HAP-1 (cell line): Measurements from ENCODE around the gene ZFYVE19.

ENCODE experiments used
- DNase-seq, 2 experiments: peaks; one replicate each; pipeline ENCODE4 v3.0.0-alpha.2; 2016 to 2020; ENCODE audit warnings: low spot score in 2 of 2
- H3K27me3 ChIP-seq: fragments of 250-450 bp; sonication (Bioruptor Pico); 2 replicates; pipeline ENCODE4 v1.5.1; 2020; ENCODE audit warnings: low read depth, mild to moderate bottlenecking, moderate library complexity
- H3K36me3 ChIP-seq: fragments of 250-450 bp; sonication (Bioruptor Pico); replicated peaks from 2 replicates; pipeline ENCODE4 v1.5.1; 2020; ENCODE audit warnings: mild to moderate bottlenecking
- H3K4me1 ChIP-seq: fragments of 250-450 bp; sonication (Bioruptor Pico); 2 replicates; pipeline ENCODE4 v1.5.1; 2020; ENCODE audit warnings: mild to moderate bottlenecking
- H3K4me3 ChIP-seq: fragments of 250-450 bp; sonication (Bioruptor Pico); 2 replicates; pipeline ENCODE4 v1.5.1; 2020; ENCODE audit warnings: mild to moderate bottlenecking, moderate library complexity
- H3K9me3 ChIP-seq: fragments of 250-450 bp; sonication (Bioruptor Pico); 2 replicates; pipeline ENCODE4 v1.5.1; 2020; ENCODE audit warnings: mild to moderate bottlenecking, moderate library complexity
- in situ Hi-C: fragments of 300-500 bp; cut with MboI; formaldehyde crosslinking; loops from 3 replicates; pipeline ENCODE4 v1.14.3; 2020; ENCODE audit warnings: low sequenced_read_pairs, inconsistent platforms, mixed read lengths

ZFYVE19 gene

GRCh38 chr15:40787991-40788390 is 18.9 kb upstream of the ZFYVE19 start:
- H3K4me1 ChIP-seq, result no peaks in the 10 kb centered on the region
- peaks cover 4% of the 10 kb centered on the region; the same call in 1 of the 2 replicates for H3K36me3 ChIP-seq
- no peaks in the 10 kb centered on the region for H3K27me3 ChIP-seq
- H3K4me3 ChIP-seq, result no peak overlapping the region
- no peak for DNase-seq
- H3K9me3 ChIP-seq, result no peaks in the 10 kb centered on the region
- in situ Hi-C loops, result no loop called here

- in situ Hi-C loops, result no loop called here
- peaks cover 4% of the 10 kb centered on the region; the same call in 1 of the 2 replicates for H3K36me3 ChIP-seq
- DNase-seq, result no peak
- H3K9me3 ChIP-seq, result no peaks in the 10 kb centered on the region
- no peak overlapping the region for H3K4me3 ChIP-seq
- H3K4me1 ChIP-seq, result no peaks in the 10 kb centered on the region
- no peaks in the 10 kb centered on the region for H3K27me3 ChIP-seq
Measured at GRCh38 chr15:40789119-40789518, 17.8 kb upstream of the ZFYVE19 start.

- Histone ChIP-seq H3K4me1 (no peaks in the 10 kb centered on the region), H3K36me3 (peaks cover 4% of the 10 kb centered on the region; the same call in 1 of the 2 replicates)
- in situ Hi-C loops, result no loop called here
Measured at GRCh38 chr15:40789999-40790398, 16.9 kb upstream of the ZFYVE19 start.

GRCh38 chr15:40790718-40791117 is 16.2 kb upstream of the ZFYVE19 start:
- in situ Hi-C loops, result no loop called here
- no peak overlapping the region for H3K4me3 ChIP-seq
- no peaks in the 10 kb centered on the region for H3K27me3 ChIP-seq
- H3K9me3 ChIP-seq, result no peaks in the 10 kb centered on the region
- H3K4me1 ChIP-seq, result no peaks in the 10 kb centered on the region
- H3K36me3 ChIP-seq, result peaks cover 4% of the 10 kb centered on the region; the same call in 1 of the 2 replicates
- DNase-seq, result no peak

More at GRCh38 chr15:40789999-40790398, 16.9 kb upstream of the ZFYVE19 start:
- Histone ChIP-seq H3K9me3 (no peaks in the 10 kb centered on the region), H3K27me3 (no peaks in the 10 kb centered on the region), H3K4me3 (no peak overlapping the region)
- no peak for DNase-seq

- H3K9me3 ChIP-seq, result no peaks in the 10 kb centered on the region
- DNase-seq, result no peak
- no peaks in the 10 kb centered on the region for H3K4me1 ChIP-seq
- no peak overlapping the region for H3K4me3 ChIP-seq
- in situ Hi-C loops, result no loop called here
- H3K36me3 ChIP-seq, result peaks cover 4% of the 10 kb centered on the region; the same call in 1 of the 2 replicates
- H3K27me3 ChIP-seq, result no peaks in the 10 kb centered on the region
Measured at GRCh38 chr15:40792394-40792793, 14.5 kb upstream of the ZFYVE19 start.

- H3K27me3 ChIP-seq, result no peaks in the 10 kb centered on the region
- no peak overlapping the region for H3K4me3 ChIP-seq
- in situ Hi-C loops, result no loop called here
- no peak for DNase-seq
- peaks cover 5% of the 10 kb centered on the region for H3K4me1 ChIP-seq
- H3K9me3 ChIP-seq, result no peaks in the 10 kb centered on the region
- peaks cover 4% of the 10 kb centered on the region; the same call in 1 of the 2 replicates for H3K36me3 ChIP-seq
Measured at GRCh38 chr15:40793216-40793989, 13.5 kb upstream of the ZFYVE19 start.

- DNase-seq, result no peak
- no peaks in the 10 kb centered on the region for H3K27me3 ChIP-seq
- H3K36me3 ChIP-seq, result no peaks in the 10 kb centered on the region
- no peak overlapping the region for H3K4me3 ChIP-seq
- in situ Hi-C loops, result no loop called here
- peaks cover 21% of the 10 kb centered on the region for H3K4me1 ChIP-seq
- H3K9me3 ChIP-seq, result no peaks in the 10 kb centered on the region
Measured at GRCh38 chr15:40796041-40796440, 10.8 kb upstream of the ZFYVE19 start.

GRCh38 chr15:40796512-40796911 is 10.4 kb upstream of the ZFYVE19 start:
- in situ Hi-C loops, result no loop called here
- DNase-seq, result no peak
- Histone ChIP-seq H3K27me3 (no peaks in the 10 kb centered on the region), H3K36me3 (no peaks in the 10 kb centered on the region), H3K4me3 (no peak overlapping the region), H3K9me3 (no peaks in the 10 kb centered on the region), H3K4me1 (peaks cover 21% of the 10 kb centered on the region)

- DNase-seq, result no peak
- peaks cover 21% of the 10 kb centered on the region for H3K4me1 ChIP-seq
- H3K4me3 ChIP-seq, result no peak overlapping the region
- in situ Hi-C loops, result no loop called here
- no peaks in the 10 kb centered on the region for H3K27me3 ChIP-seq
- H3K9me3 ChIP-seq, result no peaks in the 10 kb centered on the region
- no peaks in the 10 kb centered on the region for H3K36me3 ChIP-seq
Measured at GRCh38 chr15:40799523-40799922, 7.4 kb upstream of the ZFYVE19 start.

GRCh38 chr15:40803076-40803475 is 3.8 kb upstream of the ZFYVE19 start:
- in situ Hi-C loops, result no loop called here
- Histone ChIP-seq H3K4me1 (peaks cover 25% of the 10 kb centered on the region), H3K27me3 (no peaks in the 10 kb centered on the region), H3K4me3 (no peak overlapping the region), H3K36me3 (no peaks in the 10 kb centered on the region), H3K9me3 (no peaks in the 10 kb centered on the region)
- DNase-seq, result no peak

- Histone ChIP-seq H3K36me3 (no peaks in the 10 kb centered on the region), H3K9me3 (no peaks in the 10 kb centered on the region), H3K27me3 (no peaks in the 10 kb centered on the region), H3K4me1 (peaks cover 23% of the 10 kb centered on the region), H3K4me3 (no peak overlapping the region)
- DNase-seq, result no peak
- in situ Hi-C loops, result no loop called here
Measured at GRCh38 chr15:40803688-40804087, 3.2 kb upstream of the ZFYVE19 start.

- Histone ChIP-seq H3K9me3 (no peaks in the 10 kb centered on the region), H3K4me1 (peaks cover 12% of the 10 kb centered on the region), H3K4me3 (peak overlapping the region; percentile 87), H3K27me3 (no peaks in the 10 kb centered on the region), H3K36me3 (no peaks in the 10 kb centered on the region; the same call in 1 of the 2 replicates)
- in situ Hi-C loops, result no loop called here
- no peak for DNase-seq
Measured at GRCh38 chr15:40806672-40807027, 239 bp upstream of the ZFYVE19 start.

GRCh38 chr15:40807888-40808461 is 1.1 kb downstream of the ZFYVE19 start:
- H3K27me3 ChIP-seq, result no peaks in the 10 kb centered on the region
- in situ Hi-C loops, result no loop called here
- H3K4me3 ChIP-seq, result peak overlapping the region; percentile 87
- H3K4me1 ChIP-seq, result peaks cover 12% of the 10 kb centered on the region
- no peaks in the 10 kb centered on the region; the same call in 1 of the 2 replicates for H3K36me3 ChIP-seq
- no peaks in the 10 kb centered on the region for H3K9me3 ChIP-seq
- peak in 1 of 2 experiments; percentile 36 for DNase-seq

GRCh38 chr15:40808861-40809450 is 2.1 kb downstream of the ZFYVE19 start:
- in situ Hi-C loops, result no loop called here
- no peaks in the 10 kb centered on the region for H3K9me3 ChIP-seq

More at GRCh38 chr15:40808861-40809450, 2.1 kb downstream of the ZFYVE19 start:
- no peak for DNase-seq
- Histone ChIP-seq H3K4me1 (peaks cover 12% of the 10 kb centered on the region), H3K4me3 (no peak overlapping the region), H3K36me3 (no peaks in the 10 kb centered on the region; the same call in 1 of the 2 replicates), H3K27me3 (no peaks in the 10 kb centered on the region)
